H1 (cell line): ENCODE data around the gene ZSWIM7. TPM values are rescaled to one million over a fixed set of nuclear protein-coding genes. Genes with fewer than 3 reads are reported as not detected.
A peak's percentile ranks its signal among the peaks of the same experiment; 100 is the strongest.

ENCODE experiments used
- CTCF ChIA-PET: fragments of 300-600 bp; sonication (Branson Sonifier 250); formaldehyde crosslinking; loops from one replicate; lab custom pipeline; 2021; ENCODE audit not compliant: partially characterized antibody; lab: Charles Lee
- POLR2A ChIA-PET: fragments of 300-600 bp; sonication (Branson Sonifier 250); formaldehyde crosslinking; loops from one replicate; lab custom pipeline; 2021; ENCODE audit warnings: inconsistent platforms; ENCODE audit not compliant: partially characterized antibody; lab: Charles Lee
- DNase-seq, 2 experiments: peaks; one replicate each; pipeline versions ENCODE4 v3.0.0 to v3.0.0-alpha.2; 2010 to 2022; ENCODE audit warnings: low spot score in 2 of 2, low read depth in 1 of 2, mixed read lengths in 1 of 2
- FAIRE-seq: peaks from 2 replicates; lab custom pipeline; 2011; peaks lifted over from hg19 to GRCh38; lab: Jason Lieb, UNC
- H2AFZ ChIP-seq: 2 replicates; pipeline ENCODE4 v1.8.1; 2012; ENCODE audit warnings: low read length, inconsistent platforms
- H2AK5ac ChIP-seq: 2 replicates; pipeline ENCODE4 v1.6.1; 2013; ENCODE audit warnings: low read depth, low read length
- H2BK120ac ChIP-seq: replicated peaks from 2 replicates; pipeline ENCODE3; 2013; ENCODE audit warnings: low read depth, low read length, inconsistent platforms
- H2BK12ac ChIP-seq: 2 replicates; pipeline ENCODE4 v1.6.1; 2013; ENCODE audit warnings: low read depth, low read length
- H2BK15ac ChIP-seq: 2 replicates; pipeline ENCODE4 v1.6.1; 2013; ENCODE audit warnings: low read length
- H2BK20ac ChIP-seq: 2 replicates; pipeline ENCODE4 v1.6.1; 2013; ENCODE audit warnings: low read length
- H2BK5ac ChIP-seq: 2 replicates; pipeline ENCODE4 v1.6.1; 2013; ENCODE audit warnings: low read depth, low read length
- H3K14ac ChIP-seq: 2 replicates; pipeline ENCODE4 v1.6.1; 2013; ENCODE audit warnings: inconsistent platforms; ENCODE audit not compliant: insufficient read length
- H3K18ac ChIP-seq: 2 replicates; pipeline ENCODE4 v1.6.1; 2013; ENCODE audit warnings: low read length; ENCODE audit errors: extremely low read depth
- H3K23ac ChIP-seq: 2 replicates; pipeline ENCODE4 v1.6.1; 2013; ENCODE audit warnings: inconsistent platforms; ENCODE audit not compliant: insufficient read length
- H3K23me2 ChIP-seq: 2 replicates; pipeline ENCODE4 v1.6.1; 2013; ENCODE audit warnings: low read depth, low read length
- H3K27ac ChIP-seq: 2 replicates; pipeline ENCODE4 v1.6.1; 2011; ENCODE audit warnings: low read depth, low read length, inconsistent platforms
- H3K27me3 ChIP-seq, 4 experiments: replicated peaks in 1 of 4; 1 replicate in 1 of 4; 2 replicates in 3 of 4; pipeline versions ENCODE4 v1.6.1 to v1.8.1; 2011 to 2013; ENCODE audit warnings: low read length in 3 of 4, mild to moderate bottlenecking in 3 of 4, inconsistent platforms in 2 of 4, mixed read lengths in 2 of 4, moderate library complexity in 1 of 4; ENCODE audit not compliant: control insufficient read depth in 3 of 4, insufficient read depth in 3 of 4; ENCODE audit errors: extremely low read depth in 1 of 4
- H3K36me3 ChIP-seq, 4 experiments: 2 replicates each; pipeline versions ENCODE4 v1.6.1 to v1.8.1; 2011 to 2013; ENCODE audit warnings: mild to moderate bottlenecking in 4 of 4, low read length in 3 of 4, moderate library complexity in 2 of 4, control low read depth in 1 of 4, inconsistent platforms in 1 of 4; ENCODE audit not compliant: insufficient read depth in 4 of 4, control insufficient read depth in 2 of 4
- H3K4ac ChIP-seq: replicated peaks from 2 replicates; pipeline ENCODE3; 2013; ENCODE audit warnings: low read length, low read depth, mixed read lengths, inconsistent platforms; ENCODE audit not compliant: insufficient read length
- H3K4me1 ChIP-seq, 4 experiments: replicated peaks in 1 of 4; 1 replicate in 1 of 4; 2 replicates in 3 of 4; pipeline versions ENCODE4 v1.6.1 to v1.8.1; 2011 to 2013; ENCODE audit warnings: low read length in 3 of 4, inconsistent platforms in 2 of 4, mixed read lengths in 1 of 4; ENCODE audit not compliant: insufficient read depth in 4 of 4, control insufficient read depth in 3 of 4
- H3K4me2 ChIP-seq, 2 experiments: 2 replicates each; pipeline versions ENCODE4 v1.6.1 to v1.8.1; 2011 to 2013; ENCODE audit warnings: low read depth in 2 of 2, low read length in 2 of 2, control low read depth in 1 of 2, inconsistent platforms in 1 of 2, mild to moderate bottlenecking in 1 of 2; ENCODE audit not compliant: insufficient read depth in 1 of 2
- H3K4me3 ChIP-seq, 4 experiments: fragments of 200-600, 300-600 bp in 1 of 4; sonication (generic), shearing (Covaris generic), sonication (Bioruptor Twin) in 1 of 4; 2 replicates each; pipeline versions ENCODE4 v1.5.1 to v1.8.1; 2011 to 2016; ENCODE audit warnings: low read length in 4 of 4, low read depth in 3 of 4, control low read depth in 2 of 4, inconsistent platforms in 2 of 4, mild to moderate bottlenecking in 2 of 4, mixed read lengths in 1 of 4, moderate library complexity in 1 of 4; ENCODE audit not compliant: insufficient read depth in 2 of 4; ENCODE audit errors: extremely low read depth in 1 of 4
- H3K56ac ChIP-seq: replicated peaks from 2 replicates; pipeline ENCODE3; 2013; ENCODE audit warnings: low read depth, mild to moderate bottlenecking, mixed read lengths, low read length, inconsistent platforms; ENCODE audit not compliant: insufficient read length
- H3K79me1 ChIP-seq: 2 replicates; pipeline ENCODE4 v1.6.1; 2013; ENCODE audit warnings: low read depth, low read length, control low read depth
- H3K79me2 ChIP-seq, 2 experiments: 2 replicates each; pipeline versions ENCODE4 v1.6.1 to v1.8.1; 2012 to 2013; ENCODE audit warnings: low read length in 2 of 2, mild to moderate bottlenecking in 2 of 2, inconsistent platforms in 1 of 2; ENCODE audit not compliant: insufficient read depth in 2 of 2, control insufficient read depth in 1 of 2
- H3K9ac ChIP-seq, 4 experiments: replicated peaks in 1 of 4; 1 replicate in 1 of 4; 2 replicates in 3 of 4; pipeline versions ENCODE4 v1.6.1 to v1.8.1; 2011 to 2013; ENCODE audit warnings: low read depth in 3 of 4, low read length in 3 of 4, control low read depth in 2 of 4, mild to moderate bottlenecking in 2 of 4, moderate library complexity in 2 of 4, inconsistent platforms in 1 of 4; ENCODE audit errors: extremely low read depth in 1 of 4
- H3K9me3 ChIP-seq, 2 experiments: 2 replicates each; pipeline versions ENCODE4 v1.6.1 to v1.8.1; 2012 to 2013; ENCODE audit warnings: mild to moderate bottlenecking in 2 of 2, moderate library complexity in 2 of 2, control low read depth in 1 of 2, inconsistent platforms in 1 of 2, low read depth in 1 of 2, low read length in 1 of 2, mixed read lengths in 1 of 2; ENCODE audit not compliant: insufficient read depth in 2 of 2
- H4K20me1 ChIP-seq, 2 experiments: replicated peaks in 1 of 2; 2 replicates each; pipeline versions ENCODE3 to v1.8.1; 2011 to 2013; ENCODE audit warnings: inconsistent platforms in 2 of 2, low read length in 2 of 2, mild to moderate bottlenecking in 1 of 2; ENCODE audit not compliant: insufficient read depth in 2 of 2, control insufficient read depth in 1 of 2
- H4K5ac ChIP-seq: 2 replicates; pipeline ENCODE4 v1.6.1; 2013; ENCODE audit warnings: low read length, low read depth, mixed read lengths, inconsistent platforms; ENCODE audit not compliant: insufficient read length
- H4K8ac ChIP-seq: 2 replicates; pipeline ENCODE4 v1.8.0; 2013; ENCODE audit warnings: mild to moderate bottlenecking, moderate library complexity, low read length, inconsistent platforms; ENCODE audit not compliant: insufficient read depth; ENCODE audit errors: extremely low read depth
- H4K91ac ChIP-seq: replicated peaks from 2 replicates; pipeline ENCODE3; 2013; ENCODE audit warnings: low read length, mixed read lengths, inconsistent platforms; ENCODE audit not compliant: insufficient read length
- ASH2L ChIP-seq: fragments of 200-600, 300-600 bp; sonication (generic); IDR thresholded peaks from one replicate; pipeline ENCODE4 v1.7.1; 2017; ENCODE audit warnings: low read length
- CHD1 ChIP-seq: IDR thresholded peaks from 2 replicates; pipeline ENCODE4 v1.6.1; 2012; ENCODE audit warnings: low read depth, low read length, improper control_type of control experiment
- PHF8 ChIP-seq: fragments of 200-600 bp; sonication (generic); conservative IDR thresholded peaks from 2 replicates; pipeline ENCODE4 v1.7.1; 2012; ENCODE audit warnings: low read depth, mild to moderate bottlenecking, inconsistent platforms, low read length, moderate library complexity
- POLR2A ChIP-seq, 2 experiments: IDR thresholded peaks; 1 replicate in 1 of 2; 2 replicates in 1 of 2; pipeline ENCODE4 v1.6.1; 2011; ENCODE audit warnings: low read depth in 2 of 2, low read length in 2 of 2, mild to moderate bottlenecking in 2 of 2; ENCODE audit errors: control extremely low read depth in 1 of 2
- SP4 ChIP-seq: IDR thresholded peaks from 2 replicates; pipeline ENCODE4 v1.6.1; 2012; ENCODE audit warnings: low read length, inconsistent platforms
- WGBS, 2 experiments: shearing (Covaris generic) in 1 of 2; methylation state at CpG; one replicate each; pipeline versions ENCODE4 v1.1.6 to v1.1.7; 2013 to 2015; ENCODE audit warnings: low lambda C conversion rate in 2 of 2, mixed read lengths in 2 of 2, inconsistent platforms in 1 of 2, low coverage in 1 of 2, missing lambda C conversion rate in 1 of 2; ENCODE audit not compliant: insufficient replicate concordance in 2 of 2, insufficient coverage in 1 of 2, insufficient read length in 1 of 2; ENCODE audit errors: extremely low coverage in 1 of 2, missing lambda C conversion rate in 1 of 2; 5-methylcytosine and 5-hydroxymethylcytosine counted together
- polyA plus RNA-seq, 7 experiments: library from polyadenylated mRNA; depleted of rRNA in 3 of 7; stranded (reverse) in 5 of 7; unstranded in 2 of 7; fragments of >200 nt in 5 of 7; fragments of 200-250 nt in 2 of 7; gene quantifications; 1 replicate in 5 of 7; 2 replicates in 1 of 7; 4 replicates in 1 of 7; pipeline versions ENCODE4 v1.2.1 to v1.2.3, GENCODE V29; 2011 to 2013; ENCODE audit warnings: missing spikeins in 2 of 7, mixed read lengths in 2 of 7
- total RNA-seq: library from RNA; stranded (reverse); fragmentation: NEBNext Ultra II Directional; extraction: Animal tissue kit (Norgen Biotek cat#: 25700); gene quantifications from 2 replicates; pipeline ENCODE4 v1.2.1, GENCODE V29; 2021

ZSWIM7 gene
- total and polyA plus RNA-seq, 2 of the 8 experiments (the other 6 are each of a cell fraction or from before 2014, with no cell fraction given) = 39.3 to 57.7 TPM

GRCh38 chr17:15999974-16000827, 697 bp upstream of the ZSWIM7 start:
- no peak overlapping the region for H4K5ac ChIP-seq
- H3K4me2 ChIP-seq = peak overlapping the region; percentile 81 to 94
- no peak overlapping the region for H2BK12ac ChIP-seq
- POLR2A ChIA-PET = interaction anchor here (0.6 to 4.5 kb wide), 16 partner anchors 9 to 664 kb away, joined by 3 to 41 read pairs (median 5); partner anchors contain the start of genes ADORA2B and PIGL
- no peak overlapping the region for H3K23ac ChIP-seq
- H3K4me1 ChIP-seq = peaks cover 0 to 6% (median 2%) of the 10 kb centered on the region in 4 experiments; a peak in 3 of 7 replicates
- peak overlapping the region; percentile 79; the same call in 1 of the 2 replicates for H3K18ac ChIP-seq
- H3K27ac ChIP-seq = peak overlapping the region; percentile 89
- H3K4me3 ChIP-seq = peak overlapping the region; percentile 63 to 92 (median 86)
- peak overlapping the region; percentile 86 to 99 (median 88) for H3K9ac ChIP-seq
- no peaks in the 10 kb centered on the region; a peak in 1 of 4 replicates for H3K9me3 ChIP-seq
- H3K14ac ChIP-seq = no peak overlapping the region
- peaks cover 10 to 29% of the 10 kb centered on the region in 2 experiments for H3K79me2 ChIP-seq
- H4K91ac ChIP-seq = no peak overlapping the region
- H3K79me1 ChIP-seq = peaks cover 8% of the 10 kb centered on the region
- CTCF ChIA-PET = interaction anchor here (0.8 to 4.6 kb wide), 3 partner anchors 47 to 84 kb away, joined by 3 to 38 read pairs (median 3); partner anchors contain the start of gene ADORA2B
- peaks cover 23 to 41% (median 37%) of the 10 kb centered on the region in 4 experiments for H3K36me3 ChIP-seq
- H3K27me3 ChIP-seq = no peaks in the 10 kb centered on the region
- H4K8ac ChIP-seq = peak overlapping the region; percentile 75
- FAIRE-seq (no peak), DNase-seq (no peak)
- peak overlapping the region; percentile 81 for H2BK5ac ChIP-seq
- TF ChIP-seq POLR2A (IDR thresholded peaks at IDR 0.05; ENCODE audit: control extremely low read depth in 1 of 2, low read depth in 2 of 2, low read length in 2 of 2) = peak in 1 of 2 experiments; percentile 35; a peak in 2 of 3 replicates
- no peak for TF ChIP-seq SP4
- TF ChIP-seq CHD1 = no peak
- peak; percentile 80 for TF ChIP-seq ASH2L
- TF ChIP-seq PHF8 = peak; percentile 52; the same call in 1 of the 2 replicates
- H2AK5ac ChIP-seq = no peak overlapping the region
- no peak overlapping the region for H2BK120ac ChIP-seq
- H2BK20ac ChIP-seq = no peak overlapping the region
- peak overlapping the region; percentile 43 for H3K56ac ChIP-seq
- H3K4ac ChIP-seq = no peak overlapping the region
- 3% methylated on average over 31 of the region's 64 CpGs; no CpG with 5 or more reads in 1 of the 2 experiments for WGBS, 2 experiments
- H3K23me2 ChIP-seq = peaks cover 4% of the 10 kb centered on the region
- H2AFZ ChIP-seq = 0 out of 2 replicates have a peak overlapping the region, but pooled peaks have one; percentile 2
- H4K20me1 ChIP-seq = peaks cover 3 to 4% of the 10 kb centered on the region in 2 experiments
- no peak overlapping the region for H2BK15ac ChIP-seq
